Activated B cell treated with CpG ODN at 0.5 μM for 24 hours (primary cell): ENCODE data around the gene AUNIP. TPM values are rescaled to one million over a fixed set of nuclear protein-coding genes. Genes with fewer than 3 reads are reported as not detected.

Experiments used
- ATAC-seq: fragments of 200-7000 bp; cut with Tn5 transposase; one replicate; pipeline ENCODE4 v1.10.0; 2021; ENCODE audit warnings: low read depth, mild to moderate bottlenecking, moderate library complexity
- CTCF ChIA-PET: fragments of 350-600 bp; sonication (Branson Sonifier 250); formaldehyde crosslinking; loops from one replicate; lab custom pipeline; 2021; ENCODE audit warnings: antibody characterized with exemption; lab: Charles Lee
- POLR2A ChIA-PET: fragments of 350-600 bp; sonication (Branson Sonifier 250); formaldehyde crosslinking; loops from one replicate; lab custom pipeline; 2021; ENCODE audit warnings: antibody characterized with exemption; lab: Charles Lee
- DNase-seq: peaks from one replicate; pipeline ENCODE4 v3.0.0; 2022
- H3K27ac Mint-ChIP-seq: one replicate; pipeline ENCODE4 v1.8.0; 2020; ENCODE audit warnings: mixed read lengths
- H3K27me3 Mint-ChIP-seq: one replicate; pipeline ENCODE4 v1.8.0; 2021; ENCODE audit warnings: mixed read lengths
- H3K36me3 Mint-ChIP-seq: one replicate; pipeline ENCODE4 v1.8.0; 2021; ENCODE audit warnings: low read depth, mixed read lengths
- H3K4me1 Mint-ChIP-seq: one replicate; pipeline ENCODE4 v1.8.0; 2021; ENCODE audit warnings: mixed read lengths
- H3K4me3 Mint-ChIP-seq: one replicate; pipeline ENCODE4 v1.8.0; 2020; ENCODE audit warnings: mild to moderate bottlenecking, mixed read lengths
- H3K9me3 Mint-ChIP-seq: one replicate; pipeline ENCODE4 v1.8.0; 2020; ENCODE audit warnings: mixed read lengths
- intact Hi-C: fragments of 100-400 bp; cut with micrococcal nuclease; formaldehyde crosslinking; loops from one replicate; pipeline ENCODE4 v1.15.1; 2024
- total RNA-seq: library from RNA; stranded (reverse); gene quantifications from 2 replicates; pipeline ENCODE4 v1.2.3, GENCODE V29; 2022
- TF ChIP-seq, protein P1 (sequence below): fragments of 200-600 bp; IDR thresholded peaks from one replicate; pipeline ENCODE4 v1.8.0; 2022; ENCODE audit warnings: antibody characterized with exemption, mild to moderate bottlenecking

The AUNIP gene
- total RNA-seq, 1 donor from 2014 or later = 0.42 TPM

DNA sequence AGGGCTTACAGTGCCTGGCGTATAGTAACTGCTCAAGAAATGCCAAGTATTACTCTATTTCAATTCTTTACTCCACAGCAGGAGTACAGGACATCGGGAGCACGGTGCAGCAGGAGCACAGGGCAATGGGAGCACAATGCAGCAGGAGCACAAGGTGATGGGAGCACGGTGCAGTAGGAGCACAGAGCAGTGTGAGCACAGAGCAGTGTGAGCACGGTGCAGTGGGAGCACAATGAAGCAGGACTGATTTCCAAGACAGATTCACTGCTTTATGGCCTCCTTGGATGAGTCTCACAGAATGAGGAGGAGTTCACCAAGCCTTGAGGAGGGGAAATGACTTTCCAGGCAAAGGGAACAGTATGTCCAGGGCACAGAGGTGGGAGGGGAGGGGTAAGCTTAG lies 21.3 kb upstream of the AUNIP start:
- TF ChIP-seq, protein P1, sequence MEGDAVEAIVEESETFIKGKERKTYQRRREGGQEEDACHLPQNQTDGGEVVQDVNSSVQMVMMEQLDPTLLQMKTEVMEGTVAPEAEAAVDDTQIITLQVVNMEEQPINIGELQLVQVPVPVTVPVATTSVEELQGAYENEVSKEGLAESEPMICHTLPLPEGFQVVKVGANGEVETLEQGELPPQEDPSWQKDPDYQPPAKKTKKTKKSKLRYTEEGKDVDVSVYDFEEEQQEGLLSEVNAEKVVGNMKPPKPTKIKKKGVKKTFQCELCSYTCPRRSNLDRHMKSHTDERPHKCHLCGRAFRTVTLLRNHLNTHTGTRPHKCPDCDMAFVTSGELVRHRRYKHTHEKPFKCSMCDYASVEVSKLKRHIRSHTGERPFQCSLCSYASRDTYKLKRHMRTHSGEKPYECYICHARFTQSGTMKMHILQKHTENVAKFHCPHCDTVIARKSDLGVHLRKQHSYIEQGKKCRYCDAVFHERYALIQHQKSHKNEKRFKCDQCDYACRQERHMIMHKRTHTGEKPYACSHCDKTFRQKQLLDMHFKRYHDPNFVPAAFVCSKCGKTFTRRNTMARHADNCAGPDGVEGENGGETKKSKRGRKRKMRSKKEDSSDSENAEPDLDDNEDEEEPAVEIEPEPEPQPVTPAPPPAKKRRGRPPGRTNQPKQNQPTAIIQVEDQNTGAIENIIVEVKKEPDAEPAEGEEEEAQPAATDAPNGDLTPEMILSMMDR = no peak
- ATAC-seq (no peak), DNase-seq (no peak)
- Mint-ChIP-seq H3K27me3 (no peaks in the 10 kb centered on the region), H3K36me3 (no peaks in the 10 kb centered on the region), H3K27ac (no peak overlapping the region), H3K4me1 (peaks cover 4% of the 10 kb centered on the region), H3K9me3 (no peaks in the 10 kb centered on the region), H3K4me3 (no peak overlapping the region)
- ChIA-PET CTCF (no interaction called here), POLR2A (no interaction called here)
- intact Hi-C loops = no loop called here

DNA sequence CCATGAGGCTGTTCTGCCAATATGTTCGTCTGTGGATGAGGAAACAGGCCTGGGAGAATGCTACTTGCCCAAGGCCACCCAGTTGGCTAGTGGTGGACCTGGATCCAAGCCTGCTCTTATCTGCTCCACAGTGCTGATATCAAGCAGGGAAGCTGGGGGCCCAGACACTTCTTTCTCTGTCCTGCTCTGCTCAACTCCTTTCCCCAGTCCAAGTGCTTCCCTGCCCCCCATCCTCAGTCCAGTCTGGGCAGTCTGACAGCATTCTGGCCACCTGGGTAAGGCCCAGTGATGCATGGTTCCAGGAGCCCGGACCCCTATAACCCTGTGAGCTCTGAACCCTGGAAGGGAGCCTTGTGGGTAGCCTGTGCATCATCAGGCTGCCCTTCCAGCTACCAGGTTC lies 20.4 kb upstream of the AUNIP start:
- H3K4me1 Mint-ChIP-seq = peaks cover 9% of the 10 kb centered on the region
- DNase-seq (no peak), ATAC-seq (no peak)
- no peaks in the 10 kb centered on the region for H3K27me3 Mint-ChIP-seq
- H3K36me3 Mint-ChIP-seq = no peaks in the 10 kb centered on the region
- TF ChIP-seq, protein P1 = no peak
- H3K9me3 Mint-ChIP-seq = no peaks in the 10 kb centered on the region
- intact Hi-C loops = loop anchor here (10.0 kb wide), 2 partner anchors 355 to 1235 kb away; partner anchors contain the start of genes CEP85 and SRRM1
- POLR2A ChIA-PET = no interaction called here
- CTCF ChIA-PET = interaction anchor here (1.0 kb wide), 1 partner anchor 16 kb away, joined by 3 read pairs; no protein-coding TSS in a partner anchor
- H3K27ac Mint-ChIP-seq = no peak overlapping the region
- H3K4me3 Mint-ChIP-seq = no peak overlapping the region

DNA sequence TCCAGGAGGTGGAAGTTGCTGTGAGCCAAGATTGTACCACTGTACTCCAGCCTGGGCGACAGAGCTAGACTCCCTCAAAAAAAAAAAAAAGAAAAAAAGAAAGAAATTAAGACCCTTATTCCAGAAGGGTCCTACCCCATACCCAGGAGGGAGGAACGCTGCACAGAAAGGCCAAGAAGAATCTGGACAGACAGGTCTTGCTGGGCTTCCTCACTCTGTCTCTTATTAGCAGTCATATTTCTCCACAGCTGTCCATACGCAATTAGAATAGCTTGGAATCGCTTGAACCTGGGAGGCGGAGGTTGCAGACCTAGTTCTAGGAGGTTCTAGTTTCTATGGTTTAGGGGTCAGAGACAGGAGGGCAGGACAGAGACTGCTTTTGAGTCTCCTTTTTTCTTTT lies 19.4 kb upstream of the AUNIP start:
- H3K9me3 Mint-ChIP-seq = no peaks in the 10 kb centered on the region
- no peak overlapping the region for H3K27ac Mint-ChIP-seq
- DNase-seq (no peak), ATAC-seq (no peak)
- H3K36me3 Mint-ChIP-seq = no peaks in the 10 kb centered on the region
- TF ChIP-seq, protein P1 = no peak
- CTCF ChIA-PET = no interaction called here
- H3K27me3 Mint-ChIP-seq = no peaks in the 10 kb centered on the region
- H3K4me1 Mint-ChIP-seq = peaks cover 16% of the 10 kb centered on the region
- H3K4me3 Mint-ChIP-seq = no peak overlapping the region
- intact Hi-C loops = loop anchor here (10.0 kb wide), 2 partner anchors 356 to 1234 kb away; partner anchors contain the start of genes CEP85 and SRRM1
- POLR2A ChIA-PET = no interaction called here

DNA sequence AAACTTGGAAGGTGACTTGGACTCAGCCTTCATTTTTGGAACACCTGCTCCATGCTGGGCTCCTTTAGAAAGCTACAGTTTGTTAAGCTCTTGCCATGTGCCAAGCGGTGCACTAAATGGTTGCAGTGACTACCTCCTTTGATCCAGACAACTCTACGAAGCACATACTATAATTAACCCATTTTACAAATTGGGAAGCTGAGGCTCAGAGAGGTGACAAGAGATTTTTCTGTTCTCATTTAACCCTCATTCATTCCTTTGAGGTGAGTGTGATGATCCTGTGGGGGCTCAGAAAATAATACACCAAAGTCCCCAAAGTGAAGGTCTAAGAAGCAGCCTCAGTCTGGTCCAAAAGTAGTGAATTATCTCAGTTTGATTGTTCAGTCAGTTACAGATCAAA lies 17.9 kb upstream of the AUNIP start:
- H3K36me3 Mint-ChIP-seq = no peaks in the 10 kb centered on the region
- intact Hi-C loops = loop anchor here (10.0 kb wide), 2 partner anchors 358 to 1232 kb away; partner anchors contain the start of genes CEP85 and SRRM1
- no peaks in the 10 kb centered on the region for H3K27me3 Mint-ChIP-seq
- no peak for ATAC-seq
- ChIA-PET POLR2A (no interaction called here), CTCF (interaction anchor here (2.0 kb wide), 1 partner anchor 18 kb away, joined by 7 read pairs; no protein-coding TSS in a partner anchor)
- TF ChIP-seq, protein P1 = no peak
- H3K9me3 Mint-ChIP-seq = no peaks in the 10 kb centered on the region
- peaks cover 29% of the 10 kb centered on the region for H3K4me1 Mint-ChIP-seq
- no peak overlapping the region for H3K27ac Mint-ChIP-seq
- no peak for DNase-seq
- no peak overlapping the region for H3K4me3 Mint-ChIP-seq

DNA sequence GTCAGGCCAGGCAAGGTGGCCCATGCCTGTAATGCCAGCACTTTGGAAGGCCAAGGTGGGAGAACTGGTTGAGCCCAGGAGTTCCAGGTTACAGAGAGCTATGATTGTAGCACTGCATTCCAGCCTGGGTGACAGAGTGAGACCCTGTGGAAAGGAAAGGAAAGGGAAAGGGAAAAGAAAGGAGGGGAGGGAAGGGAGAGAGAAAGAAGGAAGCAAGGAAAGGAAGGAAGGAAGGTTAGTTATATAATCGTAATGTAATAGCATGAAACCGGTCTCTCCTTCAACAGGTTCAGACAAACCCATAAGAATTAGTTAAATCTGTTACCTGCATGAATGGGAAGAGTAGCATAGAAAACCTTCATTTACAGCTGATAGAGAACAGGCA lies 17.4 kb upstream of the AUNIP start:
- POLR2A ChIA-PET = no interaction called here
- TF ChIP-seq, protein P1 = no peak
- ATAC-seq (no peak), DNase-seq (no peak)
- Mint-ChIP-seq H3K27ac (no peak overlapping the region), H3K36me3 (no peaks in the 10 kb centered on the region), H3K9me3 (no peaks in the 10 kb centered on the region), H3K4me3 (peak overlapping the region; percentile 79), H3K27me3 (no peaks in the 10 kb centered on the region), H3K4me1 (peaks cover 29% of the 10 kb centered on the region)
- intact Hi-C loops = loop anchor here (10.0 kb wide), 2 partner anchors 358 to 1232 kb away; partner anchors contain the start of genes CEP85 and SRRM1
- CTCF ChIA-PET = interaction anchor here (2.0 kb wide), 1 partner anchor 19 kb away, joined by 7 read pairs; no protein-coding TSS in a partner anchor
